Ovary (tissue), 9 donors: ENCODE measurements around the gene LAMC3. TPM values are rescaled to one million over a fixed set of nuclear protein-coding genes. Genes with fewer than 3 reads are reported as not detected.

Experiments used
- DNase-seq, 5 donors: peaks; one replicate each; pipeline ENCODE4 v3.0.0-alpha.2; 2019 to 2020
- H3K27ac ChIP-seq, 2 donors: fragments of 200-600 bp; one replicate each; pipeline versions ENCODE4 v1.5.1 to v1.8.0; 2019 to 2022
- H3K27me3 ChIP-seq: fragments of 200-600 bp; one replicate; pipeline ENCODE4 v1.8.0; 2022
- H3K36me3 ChIP-seq: fragments of 200-600 bp; sonication (generic); one replicate; pipeline ENCODE4 v1.5.1; 2019
- H3K4me1 ChIP-seq: one replicate; pipeline ENCODE4 v1.8.1; 2013; ENCODE audit warnings: mild to moderate bottlenecking, moderate library complexity; ENCODE audit not compliant: insufficient read depth
- H3K4me3 ChIP-seq: fragments of 200-600 bp; sonication (generic); one replicate; pipeline ENCODE4 v1.5.1; 2017
- H3K9me3 ChIP-seq, 2 donors: fragments of 200-600 bp in 1 of 2; sonication (generic) in 1 of 2; one replicate each; pipeline versions ENCODE4 v1.5.1 to v1.8.1; 2013 to 2019; ENCODE audit warnings: mild to moderate bottlenecking in 1 of 2, moderate library complexity in 1 of 2
- CTCF ChIP-seq, 3 donors: fragments of 450-650 bp in 2 of 3; fragments of 200-600 bp in 1 of 3; IDR thresholded peaks; one replicate each; pipeline versions ENCODE4 v1.5.1 to v1.8.0; 2016 to 2022; ENCODE audit warnings: antibody characterized with exemption in 3 of 3, mild to moderate bottlenecking in 1 of 3
- EP300 ChIP-seq: sonication (generic); formaldehyde crosslinking; IDR thresholded peaks from one replicate; pipeline ENCODE4 v1.6.1; 2017; ENCODE audit warnings: antibody characterized with exemption
- POLR2A ChIP-seq: fragments of 450-650 bp; IDR thresholded peaks from one replicate; pipeline ENCODE4 v1.6.1; 2017; ENCODE audit warnings: antibody characterized with exemption, mild to moderate bottlenecking, moderate library complexity
- WGBS, 3 donors: extraction: QIAGEN DNeasy Blood & Tissue Kit in 1 of 3; methylation state at CpG; one replicate each; pipeline versions ENCODE4 v1.1.5 to v1.1.7; 2013 to 2017; 5-methylcytosine and 5-hydroxymethylcytosine counted together
- intact Hi-C, 4 donors: fragments of 100-400 bp; cut with DNase I; formaldehyde crosslinking; loops; one replicate each; pipeline versions ENCODE4 v1.11.0 to v1.15.1; 2022 to 2023
- polyA plus RNA-seq, 2 donors: library from polyadenylated mRNA; stranded (reverse); fragments of 200-250 nt in 1 of 2; fragments of 350-450 nt in 1 of 2; fragmentation: Illumina TruSeq in 1 of 2; extraction: RNeasy Lipid Tissue Mini Kit (QIAGEN cat#74804) in 1 of 2; gene quantifications; one replicate each; pipeline ENCODE4 v1.2.3, GENCODE V29; 2013 to 2014
- total RNA-seq, 7 donors: library from RNA; depleted of rRNA in 2 of 7; stranded (reverse); fragments of >200 nt in 2 of 7; fragmentation: NEBNext Ultra II Directional in 3 of 7; extraction: Animal tissue kit (Norgen Biotek cat#: 25700) in 3 of 7; gene quantifications; one replicate each; pipeline versions ENCODE4 v1.1.0 to v1.2.4, GENCODE V29; 2016 to 2023
- donor health status: DM: no; HTN: no; CAD: no; lungs with moderate emphysema.
- donor health status: DM: no; HTN: no; CAD: no.
- donor health status: Bipolar disorder and iron deficiency.
- donor health status: DM: yes; HTN: yes; CAD: no.
- donor health status: DM: no; HTN: no; CAD: no.
- donor health status: DM: yes; HTN: yes; CAD: no.

LAMC3 gene
- total and polyA plus RNA-seq, 9 donors, result 0.48 to 5.7 (median 1.8) TPM

GRCh38 chr9:130972957-130973685, 35.9 kb upstream of the LAMC3 start:
- H3K9me3 ChIP-seq, result no peaks in the 10 kb centered on the region
- H3K27ac ChIP-seq, result no peak overlapping the region
- H3K27me3 ChIP-seq, result no peaks in the 10 kb centered on the region
- DNase-seq, result no peak
- 62 to 70% (median 68%) methylated on average over 19 of the region's 19 CpGs for WGBS, 3 donors
- no peak for TF ChIP-seq EP300
- no peak for TF ChIP-seq CTCF (IDR thresholded peaks at IDR 0.05)
- no peak for TF ChIP-seq POLR2A
- no peaks in the 10 kb centered on the region for H3K36me3 ChIP-seq
- H3K4me3 ChIP-seq, result no peak overlapping the region
- no peaks in the 10 kb centered on the region for H3K4me1 ChIP-seq
- intact Hi-C loops, result no loop called here

GRCh38 chr9:130973686-130974281, 35.2 kb upstream of the LAMC3 start:
- intact Hi-C loops, result no loop called here
- no peaks in the 10 kb centered on the region for H3K36me3 ChIP-seq
- no peak overlapping the region for H3K4me3 ChIP-seq
- no peak for DNase-seq
- H3K27me3 ChIP-seq, result no peaks in the 10 kb centered on the region
- TF ChIP-seq EP300 (no peak), CTCF (IDR thresholded peaks at IDR 0.05) (no peak), POLR2A (no peak)
- H3K4me1 ChIP-seq, result no peaks in the 10 kb centered on the region
- H3K27ac ChIP-seq, result no peak overlapping the region
- 36 to 48% (median 46%) methylated on average over 21 of the region's 21 CpGs for WGBS, 3 donors
- H3K9me3 ChIP-seq, result no peaks in the 10 kb centered on the region

- intact Hi-C loops, result no loop called here
- H3K27ac ChIP-seq, result no peak overlapping the region
- H3K4me1 ChIP-seq, result no peaks in the 10 kb centered on the region
- no peaks in the 10 kb centered on the region for H3K27me3 ChIP-seq
- DNase-seq, result no peak
- 77 to 94% (median 89%) methylated on average over 5 of the region's 5 CpGs for WGBS, 3 donors
- H3K36me3 ChIP-seq, result no peaks in the 10 kb centered on the region
- H3K4me3 ChIP-seq, result no peak overlapping the region
- TF ChIP-seq POLR2A (no peak), EP300 (no peak), CTCF (IDR thresholded peaks at IDR 0.05) (no peak)
- no peaks in the 10 kb centered on the region for H3K9me3 ChIP-seq
Measured at GRCh38 chr9:130974697-130975096, 34.3 kb upstream of the LAMC3 start.

GRCh38 chr9:130975156-130975555, 33.8 kb upstream of the LAMC3 start:
- no peak for DNase-seq
- Histone ChIP-seq H3K27ac (no peak overlapping the region), H3K27me3 (no peaks in the 10 kb centered on the region), H3K36me3 (no peaks in the 10 kb centered on the region), H3K4me3 (no peak overlapping the region), H3K9me3 (no peaks in the 10 kb centered on the region), H3K4me1 (no peaks in the 10 kb centered on the region)
- TF ChIP-seq POLR2A, result no peak
- no peak for TF ChIP-seq EP300
- no peak for TF ChIP-seq CTCF (IDR thresholded peaks at IDR 0.05)
- WGBS, 3 donors, result 85 to 91% (median 88%) methylated on average over 5 of the region's 5 CpGs
- intact Hi-C loops, result no loop called here
